Right lobe of liver (tissue), 6 donors: ENCODE data around the gene ZNF736. TPM values are rescaled to one million over a fixed set of nuclear protein-coding genes. Genes with fewer than 3 reads are reported as not detected.

Experiments
- ATAC-seq, 4 donors: fragments of 200-7000 bp; cut with Tn5 transposase; one replicate each; pipeline ENCODE4 v1.9.1; 2020; ENCODE audit warnings: mild to moderate bottlenecking in 4 of 4, moderate library complexity in 4 of 4
- DNase-seq, 3 donors: peaks; one replicate each; pipeline ENCODE4 v3.0.0-alpha.2; 2020
- H3K27ac ChIP-seq, 3 donors: fragments of 200-600 bp; one replicate each; pipeline ENCODE4 v1.8.0; 2022
- H3K27me3 ChIP-seq, 2 donors: fragments of 200-600 bp; one replicate each; pipeline ENCODE4 v1.8.0; 2022
- H3K36me3 ChIP-seq, 4 donors: fragments of 200-600 bp; sonication (generic) in 1 of 4; one replicate each; pipeline versions ENCODE4 v1.5.1 to v1.8.0; 2017 to 2022; ENCODE audit warnings: control low read depth in 1 of 4
- H3K4me1 ChIP-seq, 4 donors: fragments of 200-600 bp; sonication (generic) in 1 of 4; one replicate each; pipeline versions ENCODE4 v1.5.1 to v1.8.0; 2017 to 2022; ENCODE audit warnings: control low read depth in 1 of 4
- H3K4me3 ChIP-seq, 3 donors: fragments of 200-600 bp; one replicate each; pipeline ENCODE4 v1.8.0; 2022
- H3K9me3 ChIP-seq, 4 donors: fragments of 200-600 bp; sonication (generic) in 1 of 4; one replicate each; pipeline versions ENCODE4 v1.5.1 to v1.8.0; 2017 to 2022; ENCODE audit warnings: control low read depth in 1 of 4
- POLR2A ChIP-seq: fragments of 450-650 bp; IDR thresholded peaks from one replicate; pipeline ENCODE4 v1.6.1; 2017; ENCODE audit warnings: antibody characterized with exemption, mild to moderate bottlenecking
- WGBS: methylation state at CpG from one replicate; pipeline ENCODE4 v1.1.6; 2018; ENCODE audit warnings: low coverage, low lambda C conversion rate; ENCODE audit not compliant: insufficient coverage; ENCODE audit errors: missing lambda C conversion rate; 5-methylcytosine and 5-hydroxymethylcytosine counted together
- intact Hi-C, 2 donors: fragments of 100-400 bp; cut with DNase I; formaldehyde crosslinking; loops; one replicate each; pipeline versions ENCODE4 v1.11.2 to v1.14.1; 2022
- total RNA-seq, 6 experiments: library from RNA; depleted of rRNA in 2 of 6; stranded (reverse); fragments of >200 nt in 2 of 6; fragmentation: NEBNext Ultra II Directional in 3 of 6; extraction: Animal tissue kit (Norgen Biotek cat#: 25700) in 3 of 6; gene quantifications; one replicate each; pipeline versions ENCODE4 v1.1.0 to v1.2.4, GENCODE V29; 2016 to 2023
- TF ChIP-seq, protein P1 (sequence below), 4 donors: fragments of 200-600 bp in 3 of 4; fragments of 450-650 bp in 1 of 4; IDR thresholded peaks; one replicate each; pipeline versions ENCODE4 v1.5.1 to v1.8.0; 2016 to 2022; ENCODE audit warnings: antibody characterized with exemption in 4 of 4, mild to moderate bottlenecking in 2 of 4
- donor health status: DM: no; HTN: yes; CAD: no.
- donor health status: DM: no; HTN: no; CAD: no.
- donor health status: DM: no; HTN: no; CAD: no.
- donor health status: DM: no; HTN: yes; CAD: no.
- donor health status: DM: no; HTN: yes; CAD: no.

ZNF736 gene
- total RNA-seq, 6 experiments from 2014 or later, result 3.0 to 6.7 (median 4.1) TPM

GRCh38 chr7:64300641-64301405 is 12.9 kb upstream of the ZNF736 start:
- no peak for DNase-seq
- TF ChIP-seq, protein P1, sequence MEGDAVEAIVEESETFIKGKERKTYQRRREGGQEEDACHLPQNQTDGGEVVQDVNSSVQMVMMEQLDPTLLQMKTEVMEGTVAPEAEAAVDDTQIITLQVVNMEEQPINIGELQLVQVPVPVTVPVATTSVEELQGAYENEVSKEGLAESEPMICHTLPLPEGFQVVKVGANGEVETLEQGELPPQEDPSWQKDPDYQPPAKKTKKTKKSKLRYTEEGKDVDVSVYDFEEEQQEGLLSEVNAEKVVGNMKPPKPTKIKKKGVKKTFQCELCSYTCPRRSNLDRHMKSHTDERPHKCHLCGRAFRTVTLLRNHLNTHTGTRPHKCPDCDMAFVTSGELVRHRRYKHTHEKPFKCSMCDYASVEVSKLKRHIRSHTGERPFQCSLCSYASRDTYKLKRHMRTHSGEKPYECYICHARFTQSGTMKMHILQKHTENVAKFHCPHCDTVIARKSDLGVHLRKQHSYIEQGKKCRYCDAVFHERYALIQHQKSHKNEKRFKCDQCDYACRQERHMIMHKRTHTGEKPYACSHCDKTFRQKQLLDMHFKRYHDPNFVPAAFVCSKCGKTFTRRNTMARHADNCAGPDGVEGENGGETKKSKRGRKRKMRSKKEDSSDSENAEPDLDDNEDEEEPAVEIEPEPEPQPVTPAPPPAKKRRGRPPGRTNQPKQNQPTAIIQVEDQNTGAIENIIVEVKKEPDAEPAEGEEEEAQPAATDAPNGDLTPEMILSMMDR (IDR thresholded peaks at IDR 0.05), result no peak
- no peak for TF ChIP-seq POLR2A

GRCh38 chr7:64307254-64308015 is 6.3 kb upstream of the ZNF736 start:
- no peaks in the 10 kb centered on the region for H3K36me3 ChIP-seq
- 8% methylated on average over 19 of the region's 33 CpGs for WGBS
- no peaks in the 10 kb centered on the region for H3K27me3 ChIP-seq
- DNase-seq, result peak; percentile 95 to 98 (median 98)
- peak overlapping the region; percentile 53 to 78 (median 60) for H3K27ac ChIP-seq
- intact Hi-C loops, result no loop called here
- TF ChIP-seq POLR2A, result peak; percentile 65
- TF ChIP-seq, protein P1 (IDR thresholded peaks at IDR 0.05), result peak in 3 of 4 donors; percentile 6 to 42 (median 19)
- peaks cover 0 to 4% (median 0%) of the 10 kb centered on the region in 4 donors for H3K4me1 ChIP-seq
- H3K9me3 ChIP-seq, result no peaks in the 10 kb centered on the region
- peak overlapping the region; percentile 39 to 68 (median 64) for H3K4me3 ChIP-seq
- peak; percentile 97 to 99 (median 98) for ATAC-seq

More at GRCh38 chr7:64300641-64301405, 12.9 kb upstream of the ZNF736 start:
- intact Hi-C loops, result no loop called here
- Histone ChIP-seq H3K9me3 (no peaks in the 10 kb centered on the region), H3K4me3 (no peak overlapping the region), H3K36me3 (no peaks in the 10 kb centered on the region), H3K27ac (no peak overlapping the region), H3K4me1 (no peaks in the 10 kb centered on the region), H3K27me3 (no peaks in the 10 kb centered on the region)
- WGBS, result 96% methylated on average over 7 of the region's 9 CpGs
- peak in 3 of 4 donors; percentile 24 to 80 (median 49) for ATAC-seq

DNA sequence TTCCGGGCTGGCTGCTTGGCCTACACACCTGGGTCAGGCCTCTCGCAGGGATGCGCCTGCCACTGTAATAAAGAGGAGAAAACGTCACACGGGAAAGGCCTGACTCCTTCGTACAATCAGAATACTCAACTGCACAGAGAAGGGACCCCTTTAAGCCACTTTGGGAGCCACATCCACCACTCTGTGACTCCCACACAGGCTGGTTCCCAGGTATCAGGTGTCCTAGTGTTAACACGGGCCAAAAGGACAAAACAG is 5.8 kb upstream of the ZNF736 start:
- WGBS, result 51% methylated on average over 7 of the region's 7 CpGs
- ATAC-seq (no peak), DNase-seq (no peak)
- Histone ChIP-seq H3K4me3 (peak overlapping the region; percentile 39 to 68 (median 64)), H3K9me3 (no peaks in the 10 kb centered on the region), H3K27ac (peak overlapping the region; percentile 53 to 78 (median 60)), H3K27me3 (no peaks in the 10 kb centered on the region), H3K36me3 (no peaks in the 10 kb centered on the region), H3K4me1 (peaks cover 0 to 4% (median 0%) of the 10 kb centered on the region in 4 donors)
- intact Hi-C loops, result no loop called here
- TF ChIP-seq POLR2A, result no peak
- TF ChIP-seq, protein P1 (IDR thresholded peaks at IDR 0.05), result no peak

GRCh38 chr7:64310426-64310825 is 3.3 kb upstream of the ZNF736 start:
- Histone ChIP-seq H3K9me3 (no peaks in the 10 kb centered on the region), H3K27me3 (no peaks in the 10 kb centered on the region), H3K27ac (no peak overlapping the region), H3K4me3 (no peak overlapping the region), H3K4me1 (peaks cover 0 to 14% (median 0%) of the 10 kb centered on the region in 4 donors), H3K36me3 (no peaks in the 10 kb centered on the region)
- intact Hi-C loops, result no loop called here
- no peak for ATAC-seq
- TF ChIP-seq POLR2A, result no peak
- TF ChIP-seq, protein P1 (IDR thresholded peaks at IDR 0.05), result no peak
- 80% methylated on average over 1 of the region's 3 CpGs for WGBS
- DNase-seq, result no peak
